Measurements from ENCODE around the gene MRPL3. TPM values are rescaled to one million over a fixed set of nuclear protein-coding genes. Genes with fewer than 3 reads are reported as not detected.

The MRPL3 gene
- 155 TPM for polyA plus RNA-seq (2013, experiment 1 of 4)
- polyA plus RNA-seq (2013, experiment 2 of 4), result 150 TPM
- polyA plus RNA-seq (2013, experiment 3 of 4), result 125 TPM
- 141 TPM for polyA plus RNA-seq (2013, experiment 4 of 4)

GRCh38 chr3:131502530-131503319 is at the start of gene MRPL3:
Gene MRPL3 (minus strand): TSS chr3:131502971. CDS start chr3:131502821, 150 bp downstream.
- peaks cover 8% of the 10 kb centered on the region for H3K4me1 ChIP-seq (ENCODE audit: control insufficient read depth, insufficient read depth, low read length)
- H3K9me3 ChIP-seq (ENCODE audit: control insufficient read depth, low read length), result no peaks in the 10 kb centered on the region
- H3K27me3 ChIP-seq (ENCODE audit: control insufficient read depth, insufficient read depth, low read length, poor library complexity, severe bottlenecking), result peaks cover 31% of the 10 kb centered on the region
- 4 to 5% methylated on average over 46 to 47 of the region's 47 CpGs for WGBS, 2 experiments
- peak within 1 kb of the TSS; percentile 98 for H3K4me3 ChIP-seq (ENCODE audit: insufficient read depth, low read depth, low read length)
- H3K27ac ChIP-seq (ENCODE audit: insufficient read depth, low read depth, low read length, poor library complexity, severe bottlenecking), result peak within 1 kb of the TSS; percentile 62
- peaks cover 18% of the 10 kb centered on the region for H3K36me3 ChIP-seq (ENCODE audit: control insufficient read depth, insufficient read depth, low read length)

DNA sequence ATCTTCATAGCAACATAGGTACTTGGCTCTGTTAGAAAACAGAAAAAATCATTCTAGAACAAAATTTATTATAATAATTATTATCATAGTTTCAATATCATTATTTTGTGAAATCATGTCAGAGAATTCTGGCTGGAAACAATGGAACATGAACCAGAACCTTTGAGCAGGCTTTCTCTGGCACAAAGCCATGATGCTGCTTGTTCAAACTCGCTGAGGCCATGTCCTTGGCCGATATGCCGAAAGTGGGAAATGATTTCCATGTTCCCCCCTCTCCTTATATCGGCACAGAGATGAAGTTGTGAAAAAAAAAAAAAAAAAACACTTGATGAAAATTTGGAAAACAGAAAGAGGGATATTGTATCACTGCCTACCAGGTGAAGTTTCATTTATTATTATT is 49.0 kb upstream of the MRPL3 start:
- no peak overlapping the region for H3K4me3 ChIP-seq (ENCODE audit: insufficient read depth, low read depth, low read length)
- H3K27me3 ChIP-seq (ENCODE audit: control insufficient read depth, insufficient read depth, low read length, poor library complexity, severe bottlenecking), result no peaks in the 10 kb centered on the region
- no peak overlapping the region for H3K27ac ChIP-seq (ENCODE audit: insufficient read depth, low read depth, low read length, poor library complexity, severe bottlenecking)
- no peaks in the 10 kb centered on the region for H3K36me3 ChIP-seq (ENCODE audit: control insufficient read depth, insufficient read depth, low read length)
- H3K4me1 ChIP-seq (ENCODE audit: control insufficient read depth, insufficient read depth, low read length), result peaks cover 7% of the 10 kb centered on the region
- 97 to 98% methylated on average over 3 to 4 of the region's 4 CpGs for whole genome bisulfite sequencing, 2 experiments
- no peaks in the 10 kb centered on the region for H3K9me3 ChIP-seq (ENCODE audit: control insufficient read depth, low read length)

DNA sequence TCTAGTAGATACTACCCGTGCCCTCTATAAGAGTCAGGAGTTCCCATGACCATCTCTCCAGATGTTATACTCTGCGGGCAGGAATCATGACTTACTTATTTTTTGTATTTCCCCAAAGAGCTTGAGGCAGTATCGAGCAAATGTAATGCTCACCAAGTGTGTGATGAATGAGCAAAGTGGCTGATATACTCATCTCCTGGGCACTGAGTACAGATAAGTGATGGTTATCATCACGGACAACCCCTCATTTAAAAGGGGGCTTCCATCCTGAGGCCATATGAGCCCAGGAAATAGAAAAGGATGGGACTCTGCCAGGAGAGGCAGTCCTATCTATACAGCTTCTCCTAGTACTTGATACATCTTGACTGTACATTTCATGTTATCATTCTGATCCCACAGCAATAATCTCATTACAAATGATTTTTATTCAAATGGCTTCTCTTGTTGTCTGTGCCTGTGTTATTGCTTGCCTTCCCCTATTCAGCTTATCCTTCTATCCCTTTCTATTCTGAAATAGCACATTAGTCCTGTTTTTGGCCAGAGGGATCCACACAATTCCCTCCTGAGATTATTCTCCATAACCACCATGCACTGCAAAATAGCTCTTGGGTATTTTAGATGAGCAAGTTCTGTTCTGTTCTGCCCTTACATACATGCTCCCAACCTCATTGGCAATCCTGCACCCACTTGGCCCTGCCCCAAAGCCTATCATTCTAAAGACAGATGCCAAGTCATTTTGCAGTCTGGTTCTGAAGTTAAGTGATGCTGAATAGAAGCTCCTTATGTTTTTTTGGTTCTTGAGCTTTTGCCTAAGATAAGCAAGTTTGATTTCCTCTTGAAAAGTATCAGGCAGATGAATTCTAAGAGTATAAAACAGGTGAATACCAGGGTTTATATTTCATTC is 48.0 kb upstream of the MRPL3 start:
- no peaks in the 10 kb centered on the region for H3K9me3 ChIP-seq (ENCODE audit: control insufficient read depth, low read length)
- peaks cover 7% of the 10 kb centered on the region for H3K4me1 ChIP-seq (ENCODE audit: control insufficient read depth, insufficient read depth, low read length)
- no peaks in the 10 kb centered on the region for H3K27me3 ChIP-seq (ENCODE audit: control insufficient read depth, insufficient read depth, low read length, poor library complexity, severe bottlenecking)
- WGBS, 2 experiments, result 94% methylated on average over 4 of the region's 4 CpGs
- H3K4me3 ChIP-seq (ENCODE audit: insufficient read depth, low read depth, low read length), result no peak overlapping the region
- no peaks in the 10 kb centered on the region for H3K36me3 ChIP-seq (ENCODE audit: control insufficient read depth, insufficient read depth, low read length)
- H3K27ac ChIP-seq (ENCODE audit: insufficient read depth, low read depth, low read length, poor library complexity, severe bottlenecking), result no peak overlapping the region

- 100% methylated on average over 1 of the region's 1 CpG for WGBS, 2 experiments
- no peak overlapping the region for H3K4me3 ChIP-seq (ENCODE audit: insufficient read depth, low read depth, low read length)
- no peak overlapping the region for H3K27ac ChIP-seq (ENCODE audit: insufficient read depth, low read depth, low read length, poor library complexity, severe bottlenecking)
- H3K4me1 ChIP-seq (ENCODE audit: control insufficient read depth, insufficient read depth, low read length), result peaks cover 7% of the 10 kb centered on the region
- H3K27me3 ChIP-seq (ENCODE audit: control insufficient read depth, insufficient read depth, low read length, poor library complexity, severe bottlenecking), result no peaks in the 10 kb centered on the region
- H3K9me3 ChIP-seq (ENCODE audit: control insufficient read depth, low read length), result no peaks in the 10 kb centered on the region
- H3K36me3 ChIP-seq (ENCODE audit: control insufficient read depth, insufficient read depth, low read length), result no peaks in the 10 kb centered on the region
Measured at GRCh38 chr3:131549340-131549739, 46.6 kb upstream of the MRPL3 start.

DNA sequence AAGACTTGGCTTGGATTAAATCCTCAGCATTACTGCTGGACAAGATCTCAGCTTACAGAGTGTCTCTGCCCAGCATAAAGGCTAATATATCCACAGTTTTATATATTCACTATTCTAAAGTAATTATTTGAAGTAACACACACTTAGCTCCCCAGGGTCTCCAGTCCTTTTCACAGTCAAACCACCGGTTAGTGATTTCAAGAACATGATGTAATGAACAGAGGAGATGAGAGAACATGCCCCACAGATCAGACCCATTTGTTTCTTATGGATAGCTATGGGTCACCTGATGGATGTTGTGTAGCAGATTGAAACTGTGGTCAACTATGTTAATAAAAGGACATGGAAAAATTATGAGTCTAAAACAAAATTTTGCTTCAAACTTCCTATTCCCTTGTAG is 44.8 kb upstream of the MRPL3 start:
- H3K9me3 ChIP-seq (ENCODE audit: control insufficient read depth, low read length), result no peaks in the 10 kb centered on the region
- H3K4me1 ChIP-seq (ENCODE audit: control insufficient read depth, insufficient read depth, low read length), result peaks cover 5% of the 10 kb centered on the region
- no peaks in the 10 kb centered on the region for H3K36me3 ChIP-seq (ENCODE audit: control insufficient read depth, insufficient read depth, low read length)
- no peak overlapping the region for H3K27ac ChIP-seq (ENCODE audit: insufficient read depth, low read depth, low read length, poor library complexity, severe bottlenecking)
- 85 to 100% methylated on average over 1 of the region's 1 CpG for WGBS, 2 experiments
- no peaks in the 10 kb centered on the region for H3K27me3 ChIP-seq (ENCODE audit: control insufficient read depth, insufficient read depth, low read length, poor library complexity, severe bottlenecking)
- H3K4me3 ChIP-seq (ENCODE audit: insufficient read depth, low read depth, low read length), result no peak overlapping the region

GRCh38 chr3:131546441-131546840 is 43.7 kb upstream of the MRPL3 start:
- H3K9me3 ChIP-seq (ENCODE audit: control insufficient read depth, low read length), result no peaks in the 10 kb centered on the region
- no peak overlapping the region for H3K4me3 ChIP-seq (ENCODE audit: insufficient read depth, low read depth, low read length)
- H3K36me3 ChIP-seq (ENCODE audit: control insufficient read depth, insufficient read depth, low read length), result no peaks in the 10 kb centered on the region
- H3K27ac ChIP-seq (ENCODE audit: insufficient read depth, low read depth, low read length, poor library complexity, severe bottlenecking), result no peak overlapping the region
- H3K4me1 ChIP-seq (ENCODE audit: control insufficient read depth, insufficient read depth, low read length), result no peaks in the 10 kb centered on the region
- no peaks in the 10 kb centered on the region for H3K27me3 ChIP-seq (ENCODE audit: control insufficient read depth, insufficient read depth, low read length, poor library complexity, severe bottlenecking)

DNA sequence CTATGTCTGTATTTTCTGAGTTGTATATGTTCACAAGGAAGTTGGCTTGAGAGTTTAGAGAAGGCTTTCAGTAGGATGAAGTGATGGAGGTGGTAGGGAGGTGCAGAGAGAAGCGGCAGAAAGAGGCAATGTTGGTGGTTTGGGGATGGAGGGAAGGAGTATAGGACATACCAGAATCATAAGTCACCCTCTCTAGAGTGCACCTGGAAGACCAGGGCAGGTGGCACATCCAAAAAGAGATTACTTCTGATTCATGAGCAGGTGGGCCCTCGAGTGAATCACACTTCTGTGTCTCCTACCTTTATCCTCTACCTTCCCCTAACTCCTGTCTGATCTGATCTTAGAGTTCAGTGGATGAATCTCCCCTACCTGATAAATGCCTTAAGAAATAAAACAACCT is 41.8 kb upstream of the MRPL3 start:
- no peaks in the 10 kb centered on the region for H3K4me1 ChIP-seq (ENCODE audit: control insufficient read depth, insufficient read depth, low read length)
- H3K36me3 ChIP-seq (ENCODE audit: control insufficient read depth, insufficient read depth, low read length), result no peaks in the 10 kb centered on the region
- no peaks in the 10 kb centered on the region for H3K27me3 ChIP-seq (ENCODE audit: control insufficient read depth, insufficient read depth, low read length, poor library complexity, severe bottlenecking)
- WGBS, 2 experiments, result 90 to 94% methylated on average over 2 of the region's 2 CpGs
- no peak overlapping the region for H3K27ac ChIP-seq (ENCODE audit: insufficient read depth, low read depth, low read length, poor library complexity, severe bottlenecking)
- no peaks in the 10 kb centered on the region for H3K9me3 ChIP-seq (ENCODE audit: control insufficient read depth, low read length)
- H3K4me3 ChIP-seq (ENCODE audit: insufficient read depth, low read depth, low read length), result no peak overlapping the region

- Histone ChIP-seq H3K27me3 (ENCODE audit: control insufficient read depth, insufficient read depth, low read length, poor library complexity, severe bottlenecking) (no peaks in the 10 kb centered on the region), H3K9me3 (ENCODE audit: control insufficient read depth, low read length) (no peaks in the 10 kb centered on the region)
Measured at GRCh38 chr3:131543714-131544113, 40.9 kb upstream of the MRPL3 start.

DNA sequence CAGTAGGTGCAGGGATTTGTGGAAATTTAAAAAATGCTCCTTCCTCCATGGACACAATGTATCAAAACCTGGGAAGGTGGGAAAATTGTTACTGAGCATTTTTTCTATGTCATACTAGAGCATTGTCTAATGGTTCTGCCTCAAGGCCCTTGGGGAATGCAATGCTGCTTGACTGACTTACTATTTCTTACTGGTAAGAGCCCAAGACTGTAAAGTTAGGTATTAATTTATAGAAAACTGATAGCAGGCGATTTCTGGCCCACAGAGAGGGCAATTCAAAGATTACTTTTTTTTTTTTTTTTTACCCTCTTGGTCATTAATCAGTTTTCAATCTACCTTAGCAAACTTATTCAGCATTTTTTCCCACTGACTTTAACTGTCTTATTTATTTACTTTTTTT is 38.5 kb upstream of the MRPL3 start:
- WGBS, 2 experiments, result 77 to 93% methylated on average over 1 of the region's 1 CpG
- no peak overlapping the region for H3K27ac ChIP-seq (ENCODE audit: insufficient read depth, low read depth, low read length, poor library complexity, severe bottlenecking)
- no peak overlapping the region for H3K4me3 ChIP-seq (ENCODE audit: insufficient read depth, low read depth, low read length)
- no peaks in the 10 kb centered on the region for H3K4me1 ChIP-seq (ENCODE audit: control insufficient read depth, insufficient read depth, low read length)
- H3K9me3 ChIP-seq (ENCODE audit: control insufficient read depth, low read length), result no peaks in the 10 kb centered on the region
- no peaks in the 10 kb centered on the region for H3K27me3 ChIP-seq (ENCODE audit: control insufficient read depth, insufficient read depth, low read length, poor library complexity, severe bottlenecking)
- no peaks in the 10 kb centered on the region for H3K36me3 ChIP-seq (ENCODE audit: control insufficient read depth, insufficient read depth, low read length)

More at GRCh38 chr3:131543714-131544113, 40.9 kb upstream of the MRPL3 start:
- no peaks in the 10 kb centered on the region for H3K36me3 ChIP-seq (ENCODE audit: control insufficient read depth, insufficient read depth, low read length)
- H3K4me1 ChIP-seq (ENCODE audit: control insufficient read depth, insufficient read depth, low read length), result no peaks in the 10 kb centered on the region
- H3K4me3 ChIP-seq (ENCODE audit: insufficient read depth, low read depth, low read length), result no peak overlapping the region
- H3K27ac ChIP-seq (ENCODE audit: insufficient read depth, low read depth, low read length, poor library complexity, severe bottlenecking), result no peak overlapping the region

DNA sequence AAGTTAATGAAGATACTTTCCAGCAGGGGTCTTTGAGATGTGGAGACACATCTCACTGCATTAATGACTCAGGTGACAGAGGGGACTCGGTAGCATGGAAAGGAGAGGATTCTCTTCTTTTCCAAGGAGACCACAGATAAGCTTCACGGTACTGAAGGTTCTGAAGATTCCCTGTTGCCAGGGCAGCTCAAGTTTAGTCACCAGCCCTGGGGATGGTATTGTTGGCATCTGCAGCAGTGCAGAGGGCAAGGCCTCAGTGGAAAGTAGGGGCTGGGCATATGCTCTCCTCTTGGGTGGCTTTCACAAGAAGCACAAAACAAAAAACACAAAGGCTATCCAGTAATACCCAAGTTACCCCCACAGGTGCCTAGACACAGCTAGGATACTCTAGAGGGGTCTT is 38.0 kb upstream of the MRPL3 start:
- H3K36me3 ChIP-seq (ENCODE audit: control insufficient read depth, insufficient read depth, low read length), result no peaks in the 10 kb centered on the region
- no peaks in the 10 kb centered on the region for H3K4me1 ChIP-seq (ENCODE audit: control insufficient read depth, insufficient read depth, low read length)
- no peaks in the 10 kb centered on the region for H3K9me3 ChIP-seq (ENCODE audit: control insufficient read depth, low read length)
- no peaks in the 10 kb centered on the region for H3K27me3 ChIP-seq (ENCODE audit: control insufficient read depth, insufficient read depth, low read length, poor library complexity, severe bottlenecking)
- H3K4me3 ChIP-seq (ENCODE audit: insufficient read depth, low read depth, low read length), result no peak overlapping the region
- H3K27ac ChIP-seq (ENCODE audit: insufficient read depth, low read depth, low read length, poor library complexity, severe bottlenecking), result no peak overlapping the region
- WGBS, 2 experiments, result 91 to 98% methylated on average over 2 of the region's 2 CpGs

Data from ectodermal cell (in vitro differentiated cells).